KMS-11 (cell line): ENCODE measurements around the gene POLR3GL.

Source experiments
- H2AFZ ChIP-seq: fragments of 200-600 bp; sonication (generic); 2 replicates; pipeline ENCODE4 v1.6.1; 2016; ENCODE audit warnings: antibody characterized with exemption, mixed run types, low read depth
- H3K27ac ChIP-seq: fragments of 200-600 bp; sonication (generic); 2 replicates; pipeline ENCODE4 v1.6.1; 2016; ENCODE audit warnings: mild to moderate bottlenecking, mixed run types
- H3K27me3 ChIP-seq: fragments of 200-600 bp; sonication (generic); 2 replicates; pipeline ENCODE4 v1.6.1; 2017; ENCODE audit warnings: mild to moderate bottlenecking, low read depth, mixed run types, moderate library complexity; ENCODE audit not compliant: insufficient read depth
- H3K36me3 ChIP-seq: fragments of 200-600 bp; sonication (generic); 2 replicates; pipeline ENCODE4 v1.6.1; 2017; ENCODE audit warnings: mild to moderate bottlenecking, mixed run types; ENCODE audit not compliant: insufficient read depth
- H3K4me1 ChIP-seq: fragments of 200-600 bp; sonication (generic); 2 replicates; pipeline ENCODE4 v1.6.1; 2016; ENCODE audit warnings: mild to moderate bottlenecking, low read depth, mixed run types; ENCODE audit not compliant: poor library complexity, severe bottlenecking
- H3K4me2 ChIP-seq: fragments of 200-600 bp; sonication (generic); 2 replicates; pipeline ENCODE4 v1.7.0; 2016; ENCODE audit warnings: mild to moderate bottlenecking, mixed run types
- H3K4me3 ChIP-seq: fragments of 200-600 bp; sonication (generic); IDR thresholded peaks from 2 replicates; pipeline ENCODE4 v1.6.1; 2017; ENCODE audit warnings: low read depth, low read length, mixed read lengths; ENCODE audit not compliant: insufficient read depth
- H3K79me2 ChIP-seq: fragments of 200-600 bp; sonication (generic); 2 replicates; pipeline ENCODE4 v1.6.1; 2016; ENCODE audit warnings: low read depth, mixed run types; ENCODE audit not compliant: insufficient read depth
- H3K9ac ChIP-seq: fragments of 200-600 bp; sonication (generic); 2 replicates; pipeline ENCODE4 v1.6.1; 2016; ENCODE audit warnings: mild to moderate bottlenecking, mixed run types
- H4K20me1 ChIP-seq: fragments of 200-600 bp; sonication (generic); 2 replicates; pipeline ENCODE4 v1.6.1; 2016; ENCODE audit warnings: mild to moderate bottlenecking, mixed run types; ENCODE audit not compliant: insufficient read depth
- CTCF ChIP-seq: fragments of 200-600 bp; sonication (generic); conservative IDR thresholded peaks from 2 replicates; pipeline ENCODE4 v1.6.1; 2017; ENCODE audit warnings: low read depth, mild to moderate bottlenecking, antibody characterized with exemption, low read length, moderate library complexity, mixed read lengths

The POLR3GL gene

DNA sequence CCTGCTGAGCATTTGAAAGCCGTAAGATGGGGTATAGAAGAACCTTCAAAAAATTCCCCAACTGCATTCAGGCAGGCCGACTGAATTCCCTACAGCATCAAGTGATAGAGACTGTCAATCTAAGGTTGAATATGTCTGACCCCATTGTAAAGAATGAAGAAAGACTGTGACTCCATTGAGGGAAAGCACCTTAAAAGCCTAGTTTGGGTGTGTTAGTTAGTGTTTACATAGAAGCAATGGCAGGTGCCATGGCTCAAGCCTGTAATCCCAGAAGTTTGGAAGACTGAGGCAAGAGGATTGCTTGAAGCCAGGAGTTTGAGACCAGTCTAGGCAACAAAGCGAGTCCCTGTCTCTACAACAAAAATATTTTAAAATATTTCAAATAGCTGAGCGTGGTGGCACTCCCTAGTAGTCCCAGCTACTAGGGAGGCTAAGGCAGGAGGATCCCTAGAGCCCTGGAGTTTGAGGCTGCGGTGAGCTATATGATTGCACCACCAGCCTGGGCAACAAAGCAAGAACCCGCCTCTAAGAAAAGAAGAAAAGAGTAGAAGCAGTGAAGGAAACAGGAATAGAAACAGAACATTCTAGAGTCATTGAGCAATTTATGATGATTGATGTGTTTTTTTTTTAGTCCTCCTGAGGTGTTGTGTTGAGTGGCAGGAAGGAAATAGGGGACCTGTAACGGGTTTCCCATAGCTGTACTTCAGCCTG, 15.4 kb downstream of the POLR3GL start:
- Histone ChIP-seq H3K4me3 (peak overlapping the region; percentile 84), H3K79me2 (no peaks in the 10 kb centered on the region), H3K4me1 (peaks cover 62% of the 10 kb centered on the region), H3K27ac (peak overlapping the region; percentile 85), H3K36me3 (no peaks in the 10 kb centered on the region), H3K27me3 (no peaks in the 10 kb centered on the region), H3K9ac (peak overlapping the region; percentile 41), H2AFZ (peak overlapping the region; percentile 58), H4K20me1 (no peaks in the 10 kb centered on the region), H3K4me2 (peak overlapping the region; percentile 93)
- TF ChIP-seq CTCF = no peak

- peak overlapping the region; percentile 93 for H3K4me2 ChIP-seq
- no peaks in the 10 kb centered on the region for H3K36me3 ChIP-seq
- no peak for TF ChIP-seq CTCF
- peak overlapping the region; percentile 41; the same call in 1 of the 2 replicates for H3K9ac ChIP-seq
- H4K20me1 ChIP-seq = no peaks in the 10 kb centered on the region
- H3K27me3 ChIP-seq = no peaks in the 10 kb centered on the region
- peak overlapping the region; percentile 58 for H2AFZ ChIP-seq
- H3K27ac ChIP-seq = peak overlapping the region; percentile 85
- H3K4me3 ChIP-seq = no peak overlapping the region
- H3K79me2 ChIP-seq = no peaks in the 10 kb centered on the region
- H3K4me1 ChIP-seq = peaks cover 62% of the 10 kb centered on the region
Observed at GRCh38 chr1:145980457-145980994, 16.0 kb downstream of the POLR3GL start.

GRCh38 chr1:145982010-145982723, 17.7 kb downstream of the POLR3GL start:
- no peak overlapping the region for H3K27ac ChIP-seq

GRCh38 chr1:145983206-145983675, 18.8 kb downstream of the POLR3GL start:
- Histone ChIP-seq H4K20me1 (no peaks in the 10 kb centered on the region), H3K4me2 (no peak overlapping the region), H3K4me3 (no peak overlapping the region), H3K27me3 (no peaks in the 10 kb centered on the region), H2AFZ (no peak overlapping the region), H3K27ac (no peak overlapping the region), H3K79me2 (no peaks in the 10 kb centered on the region), H3K4me1 (peaks cover 50% of the 10 kb centered on the region), H3K9ac (no peak overlapping the region), H3K36me3 (no peaks in the 10 kb centered on the region)
- no peak for TF ChIP-seq CTCF

More at GRCh38 chr1:145982010-145982723, 17.7 kb downstream of the POLR3GL start:
- Histone ChIP-seq H3K4me3 (no peak overlapping the region), H4K20me1 (no peaks in the 10 kb centered on the region), H3K36me3 (no peaks in the 10 kb centered on the region), H3K4me2 (no peak overlapping the region), H2AFZ (no peak overlapping the region), H3K79me2 (no peaks in the 10 kb centered on the region), H3K9ac (no peak overlapping the region), H3K4me1 (peaks cover 61% of the 10 kb centered on the region), H3K27me3 (no peaks in the 10 kb centered on the region)
- no peak for TF ChIP-seq CTCF
